Activated T-cell treated with anti-CD3 and anti-CD28 coated beads, Interleukin-2, amount 50 U/mL, for 24 hours (primary cell): ENCODE measurements around the gene PYHIN1.

Experiments used
- DNase-seq: peaks from one replicate; pipeline ENCODE4 v3.0.0-alpha.2; 2020
- H3K27ac Mint-ChIP-seq: 2 replicates; pipeline ENCODE4 v1.8.0; 2020; ENCODE audit warnings: mild to moderate bottlenecking, mixed read lengths
- H3K27me3 Mint-ChIP-seq: 2 replicates; pipeline ENCODE4 v1.8.0; 2020; ENCODE audit warnings: mixed read lengths
- H3K36me3 Mint-ChIP-seq: 2 replicates; pipeline ENCODE4 v1.8.0; 2020; ENCODE audit warnings: low read depth, mixed read lengths
- H3K4me1 Mint-ChIP-seq: 2 replicates; pipeline ENCODE4 v1.8.0; 2020; ENCODE audit warnings: low read depth, mixed read lengths
- H3K4me3 Mint-ChIP-seq: 2 replicates; pipeline ENCODE4 v1.8.0; 2020; ENCODE audit warnings: mild to moderate bottlenecking, moderate library complexity, mixed read lengths
- H3K9me3 Mint-ChIP-seq: 2 replicates; pipeline ENCODE4 v1.8.0; 2020; ENCODE audit warnings: mixed read lengths

Gene PYHIN1

GRCh38 chr1:158952416-158952815, 21.1 kb downstream of the PYHIN1 start:
- Mint-ChIP-seq H3K27me3 (no peaks in the 10 kb centered on the region), H3K36me3 (peaks cover 52% of the 10 kb centered on the region), H3K9me3 (no peaks in the 10 kb centered on the region), H3K4me1 (peaks cover 14% of the 10 kb centered on the region), H3K4me3 (no peak overlapping the region), H3K27ac (no peak overlapping the region)
- DNase-seq: no peak

GRCh38 chr1:158961178-158961577, 29.8 kb downstream of the PYHIN1 start:
- Mint-ChIP-seq H3K36me3 (peaks cover 58% of the 10 kb centered on the region), H3K27ac (peak overlapping the region; percentile 40), H3K27me3 (no peaks in the 10 kb centered on the region), H3K9me3 (peaks cover 18% of the 10 kb centered on the region), H3K4me3 (no peak overlapping the region), H3K4me1 (peaks cover 8% of the 10 kb centered on the region)
- DNase-seq: no peak

GRCh38 chr1:158962983-158963382, 31.6 kb downstream of the PYHIN1 start:
- Mint-ChIP-seq H3K27me3 (no peaks in the 10 kb centered on the region), H3K4me3 (no peak overlapping the region), H3K4me1 (peaks cover 17% of the 10 kb centered on the region), H3K36me3 (peaks cover 65% of the 10 kb centered on the region), H3K9me3 (peaks cover 23% of the 10 kb centered on the region), H3K27ac (no peak overlapping the region)
- DNase-seq: no peak

- H3K9me3 Mint-ChIP-seq: peaks cover 21% of the 10 kb centered on the region
- H3K27ac Mint-ChIP-seq: peak overlapping the region; percentile 96
- peaks cover 49% of the 10 kb centered on the region for H3K4me1 Mint-ChIP-seq
- H3K4me3 Mint-ChIP-seq: peak overlapping the region; percentile 28
- DNase-seq: no peak
- no peaks in the 10 kb centered on the region for H3K27me3 Mint-ChIP-seq
- peaks cover 22% of the 10 kb centered on the region for H3K36me3 Mint-ChIP-seq
Observed at GRCh38 chr1:158969166-158969565, 37.8 kb downstream of the PYHIN1 start.

- Mint-ChIP-seq H3K27ac (peak overlapping the region; percentile 96), H3K4me1 (peaks cover 49% of the 10 kb centered on the region), H3K4me3 (peak overlapping the region; percentile 28), H3K27me3 (no peaks in the 10 kb centered on the region), H3K36me3 (peaks cover 21% of the 10 kb centered on the region), H3K9me3 (peaks cover 18% of the 10 kb centered on the region)
- DNase-seq: no peak
Observed at GRCh38 chr1:158969855-158970254, 38.5 kb downstream of the PYHIN1 start.

GRCh38 chr1:158972841-158973240, 41.5 kb downstream of the PYHIN1 start:
- Mint-ChIP-seq H3K4me3 (no peak overlapping the region), H3K27me3 (no peaks in the 10 kb centered on the region), H3K36me3 (peaks cover 31% of the 10 kb centered on the region), H3K27ac (peak overlapping the region; percentile 27), H3K4me1 (peaks cover 50% of the 10 kb centered on the region), H3K9me3 (no peaks in the 10 kb centered on the region)
- no peak for DNase-seq

- no peak for DNase-seq
- no peak overlapping the region for H3K4me3 Mint-ChIP-seq
- H3K27me3 Mint-ChIP-seq: no peaks in the 10 kb centered on the region
- H3K4me1 Mint-ChIP-seq: peaks cover 34% of the 10 kb centered on the region
- H3K36me3 Mint-ChIP-seq: peaks cover 48% of the 10 kb centered on the region
- no peak overlapping the region for H3K27ac Mint-ChIP-seq
- peaks cover 6% of the 10 kb centered on the region for H3K9me3 Mint-ChIP-seq
Observed at GRCh38 chr1:158976219-158976618, 44.9 kb downstream of the PYHIN1 start.

GRCh38 chr1:158978730-158979129, 47.4 kb downstream of the PYHIN1 start:
- Mint-ChIP-seq H3K9me3 (peaks cover 22% of the 10 kb centered on the region), H3K36me3 (peaks cover 65% of the 10 kb centered on the region), H3K27me3 (no peaks in the 10 kb centered on the region), H3K27ac (no peak overlapping the region), H3K4me1 (peaks cover 18% of the 10 kb centered on the region), H3K4me3 (no peak overlapping the region)
- DNase-seq: no peak

GRCh38 chr1:158979229-158979628, 47.9 kb downstream of the PYHIN1 start:
- Mint-ChIP-seq H3K27ac (no peak overlapping the region), H3K36me3 (peaks cover 67% of the 10 kb centered on the region), H3K4me1 (peaks cover 18% of the 10 kb centered on the region), H3K4me3 (no peak overlapping the region), H3K27me3 (no peaks in the 10 kb centered on the region), H3K9me3 (peaks cover 24% of the 10 kb centered on the region)
- DNase-seq: no peak

- Mint-ChIP-seq H3K4me3 (no peak overlapping the region), H3K4me1 (peaks cover 9% of the 10 kb centered on the region), H3K36me3 (peaks cover 65% of the 10 kb centered on the region), H3K27me3 (no peaks in the 10 kb centered on the region), H3K9me3 (peaks cover 32% of the 10 kb centered on the region), H3K27ac (no peak overlapping the region)
- DNase-seq: no peak
Observed at GRCh38 chr1:158983235-158983634, 51.9 kb downstream of the PYHIN1 start.

- no peak for DNase-seq
- peaks cover 67% of the 10 kb centered on the region for H3K36me3 Mint-ChIP-seq
- H3K4me1 Mint-ChIP-seq: peaks cover 5% of the 10 kb centered on the region
- H3K27me3 Mint-ChIP-seq: no peaks in the 10 kb centered on the region
- H3K27ac Mint-ChIP-seq: no peak overlapping the region
- H3K4me3 Mint-ChIP-seq: no peak overlapping the region
- H3K9me3 Mint-ChIP-seq: peaks cover 32% of the 10 kb centered on the region
Observed at GRCh38 chr1:158984386-158984785, 53.0 kb downstream of the PYHIN1 start.

- Mint-ChIP-seq H3K4me3 (no peak overlapping the region), H3K27ac (no peak overlapping the region), H3K27me3 (no peaks in the 10 kb centered on the region), H3K36me3 (peaks cover 58% of the 10 kb centered on the region), H3K4me1 (peaks cover 26% of the 10 kb centered on the region), H3K9me3 (peaks cover 6% of the 10 kb centered on the region)
- no peak for DNase-seq
Observed at GRCh38 chr1:158989424-158989823, 58.1 kb downstream of the PYHIN1 start.

- no peak overlapping the region for H3K27ac Mint-ChIP-seq
- no peaks in the 10 kb centered on the region for H3K9me3 Mint-ChIP-seq
- no peak for DNase-seq
- H3K4me3 Mint-ChIP-seq: no peak overlapping the region
- peaks cover 49% of the 10 kb centered on the region for H3K4me1 Mint-ChIP-seq
- H3K27me3 Mint-ChIP-seq: no peaks in the 10 kb centered on the region
- H3K36me3 Mint-ChIP-seq: peaks cover 52% of the 10 kb centered on the region
Observed at GRCh38 chr1:158992787-158993312, 61.5 kb downstream of the PYHIN1 start.

- Mint-ChIP-seq H3K27ac (peak overlapping the region; percentile 22), H3K27me3 (no peaks in the 10 kb centered on the region), H3K36me3 (peaks cover 42% of the 10 kb centered on the region), H3K4me1 (peaks cover 47% of the 10 kb centered on the region), H3K9me3 (no peaks in the 10 kb centered on the region), H3K4me3 (no peak overlapping the region)
- DNase-seq: no peak
Observed at GRCh38 chr1:158996998-158997397, 65.6 kb downstream of the PYHIN1 start.

- no peaks in the 10 kb centered on the region for H3K9me3 Mint-ChIP-seq
- H3K4me3 Mint-ChIP-seq: peak overlapping the region; percentile 26
- H3K4me1 Mint-ChIP-seq: peaks cover 37% of the 10 kb centered on the region
- peaks cover 32% of the 10 kb centered on the region for H3K36me3 Mint-ChIP-seq
- H3K27ac Mint-ChIP-seq: peak overlapping the region; percentile 76
- no peak for DNase-seq
- no peaks in the 10 kb centered on the region for H3K27me3 Mint-ChIP-seq
Observed at GRCh38 chr1:158998037-158998780, 66.9 kb downstream of the PYHIN1 start.
